ENCODE results near the gene SLC27A6. TPM values are rescaled to one million over a fixed set of nuclear protein-coding genes. Genes with fewer than 3 reads are reported as not detected.

The SLC27A6 gene
- total RNA-seq, 4 donors from 2014 or later = 22.5 to 77.1 (median 48.9) TPM

DNA sequence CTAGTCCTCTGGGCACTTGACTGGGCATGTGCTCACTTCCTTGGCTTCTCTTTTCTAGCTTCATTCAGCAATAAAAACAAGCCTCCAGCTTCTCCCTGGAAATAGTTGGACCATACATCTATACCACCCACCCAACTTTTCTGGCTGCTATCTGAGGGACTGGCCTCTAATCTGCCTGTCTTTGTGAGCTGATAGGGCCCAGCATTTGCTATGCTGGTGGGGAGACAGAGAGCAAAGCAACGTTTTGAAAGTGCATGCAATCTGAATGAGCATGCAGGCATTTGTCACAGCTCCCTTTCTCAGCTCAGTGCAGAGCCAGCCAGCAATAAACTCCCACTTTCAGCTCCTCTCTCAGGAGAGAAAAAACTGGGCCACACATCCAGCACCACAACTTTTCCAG lies 78.6 kb downstream of the SLC27A6 start:
- H3K36me3 ChIP-seq = no peaks in the 10 kb centered on the region
- H3K9me3 ChIP-seq = peaks cover 0 to 20% (median 11%) of the 10 kb centered on the region in 4 donors
- no peak for DNase-seq (ENCODE audit: extremely low spot score)
- intact Hi-C loops (cut with DNase I) = no loop called here
- H3K27me3 ChIP-seq = no peaks in the 10 kb centered on the region
- H3K4me1 ChIP-seq = peaks cover 0 to 8% (median 7%) of the 10 kb centered on the region in 4 donors
- TF ChIP-seq, protein P1, sequence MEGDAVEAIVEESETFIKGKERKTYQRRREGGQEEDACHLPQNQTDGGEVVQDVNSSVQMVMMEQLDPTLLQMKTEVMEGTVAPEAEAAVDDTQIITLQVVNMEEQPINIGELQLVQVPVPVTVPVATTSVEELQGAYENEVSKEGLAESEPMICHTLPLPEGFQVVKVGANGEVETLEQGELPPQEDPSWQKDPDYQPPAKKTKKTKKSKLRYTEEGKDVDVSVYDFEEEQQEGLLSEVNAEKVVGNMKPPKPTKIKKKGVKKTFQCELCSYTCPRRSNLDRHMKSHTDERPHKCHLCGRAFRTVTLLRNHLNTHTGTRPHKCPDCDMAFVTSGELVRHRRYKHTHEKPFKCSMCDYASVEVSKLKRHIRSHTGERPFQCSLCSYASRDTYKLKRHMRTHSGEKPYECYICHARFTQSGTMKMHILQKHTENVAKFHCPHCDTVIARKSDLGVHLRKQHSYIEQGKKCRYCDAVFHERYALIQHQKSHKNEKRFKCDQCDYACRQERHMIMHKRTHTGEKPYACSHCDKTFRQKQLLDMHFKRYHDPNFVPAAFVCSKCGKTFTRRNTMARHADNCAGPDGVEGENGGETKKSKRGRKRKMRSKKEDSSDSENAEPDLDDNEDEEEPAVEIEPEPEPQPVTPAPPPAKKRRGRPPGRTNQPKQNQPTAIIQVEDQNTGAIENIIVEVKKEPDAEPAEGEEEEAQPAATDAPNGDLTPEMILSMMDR (IDR thresholded peaks at IDR 0.05) = no peak
- no peak for TF ChIP-seq POLR2A (IDR thresholded peaks at IDR 0.05; ENCODE audit: low read depth)
- no peak for TF ChIP-seq POLR2AphosphoS5 (IDR thresholded peaks at IDR 0.05)
- TF ChIP-seq EP300 (IDR thresholded peaks at IDR 0.05) = no peak
- whole genome bisulfite sequencing = 57% methylated on average over 1 of the region's 1 CpG
- no peak overlapping the region for H3K4me3 ChIP-seq
- H3K27ac ChIP-seq (replicated peaks in 1 of 4) = no peak overlapping the region

DNA sequence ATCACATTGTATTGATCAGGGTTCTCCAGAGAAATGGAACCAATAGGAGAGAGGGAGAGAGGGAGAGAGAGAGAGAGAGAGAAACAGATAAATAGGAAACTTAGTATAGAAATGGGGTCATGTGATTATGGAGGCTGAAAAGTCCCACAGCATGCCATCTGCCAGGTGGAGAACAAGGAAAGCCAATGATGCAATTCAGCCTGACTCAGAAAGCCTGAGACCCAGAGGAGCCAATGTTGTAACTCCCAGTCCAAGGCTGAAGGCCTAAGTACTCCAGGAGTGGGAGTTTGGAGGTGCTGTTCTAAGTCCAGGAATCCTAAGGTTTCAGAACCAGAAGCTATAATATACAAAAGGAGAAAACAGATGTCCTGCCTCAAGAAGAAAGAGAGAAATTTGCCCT lies 80.9 kb downstream of the SLC27A6 start:
- H3K27ac ChIP-seq (replicated peaks in 1 of 4) = no peak overlapping the region
- H3K27me3 ChIP-seq = no peaks in the 10 kb centered on the region
- H3K4me3 ChIP-seq = no peak overlapping the region
- intact Hi-C loops (cut with DNase I) = no loop called here
- no peaks in the 10 kb centered on the region for H3K36me3 ChIP-seq
- TF ChIP-seq POLR2A (IDR thresholded peaks at IDR 0.05; ENCODE audit: low read depth) = no peak
- no peak for TF ChIP-seq EP300 (IDR thresholded peaks at IDR 0.05)
- no peak for TF ChIP-seq POLR2AphosphoS5 (IDR thresholded peaks at IDR 0.05)
- peaks cover 0 to 21% (median 18%) of the 10 kb centered on the region in 4 donors for H3K4me1 ChIP-seq
- no peak for DNase-seq (ENCODE audit: extremely low spot score)
- peaks cover 0 to 20% (median 11%) of the 10 kb centered on the region in 4 donors for H3K9me3 ChIP-seq

DNA sequence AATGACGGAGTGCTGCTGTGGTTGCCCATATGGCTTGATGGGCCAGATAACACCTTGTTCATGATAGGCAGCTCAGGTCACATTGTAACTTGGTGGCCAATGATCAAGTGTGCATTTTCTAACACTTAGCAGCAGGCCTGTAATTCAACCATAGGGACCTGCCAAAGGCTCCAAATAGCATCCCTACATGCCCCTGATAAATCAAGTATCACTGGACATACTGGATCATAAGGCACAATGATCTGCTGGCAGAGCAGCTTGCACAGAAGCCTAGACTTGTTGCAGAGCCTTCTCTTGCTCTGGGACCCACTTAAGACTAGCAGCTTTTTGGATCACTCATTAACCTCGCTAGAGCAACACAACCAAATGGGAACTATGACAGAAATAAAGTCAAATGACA lies 83.2 kb downstream of the SLC27A6 start:
- H3K9me3 ChIP-seq = peaks cover 0 to 16% (median 11%) of the 10 kb centered on the region in 4 donors
- WGBS = 62% methylated on average over 2 of the region's 2 CpGs
- H3K27me3 ChIP-seq = no peaks in the 10 kb centered on the region
- TF ChIP-seq POLR2AphosphoS5 (IDR thresholded peaks at IDR 0.05) = no peak
- TF ChIP-seq POLR2A (IDR thresholded peaks at IDR 0.05; ENCODE audit: low read depth) = no peak
- TF ChIP-seq, protein P1 (IDR thresholded peaks at IDR 0.05) = no peak
- TF ChIP-seq EP300 (IDR thresholded peaks at IDR 0.05) = no peak
- H3K27ac ChIP-seq (replicated peaks in 1 of 4) = no peak overlapping the region
- H3K4me1 ChIP-seq = peaks cover 0 to 28% (median 20%) of the 10 kb centered on the region in 4 donors
- no peaks in the 10 kb centered on the region for H3K36me3 ChIP-seq
- no peak overlapping the region for H3K4me3 ChIP-seq
- DNase-seq (ENCODE audit: extremely low spot score) = no peak
- intact Hi-C loops (cut with DNase I) = no loop called here

DNA sequence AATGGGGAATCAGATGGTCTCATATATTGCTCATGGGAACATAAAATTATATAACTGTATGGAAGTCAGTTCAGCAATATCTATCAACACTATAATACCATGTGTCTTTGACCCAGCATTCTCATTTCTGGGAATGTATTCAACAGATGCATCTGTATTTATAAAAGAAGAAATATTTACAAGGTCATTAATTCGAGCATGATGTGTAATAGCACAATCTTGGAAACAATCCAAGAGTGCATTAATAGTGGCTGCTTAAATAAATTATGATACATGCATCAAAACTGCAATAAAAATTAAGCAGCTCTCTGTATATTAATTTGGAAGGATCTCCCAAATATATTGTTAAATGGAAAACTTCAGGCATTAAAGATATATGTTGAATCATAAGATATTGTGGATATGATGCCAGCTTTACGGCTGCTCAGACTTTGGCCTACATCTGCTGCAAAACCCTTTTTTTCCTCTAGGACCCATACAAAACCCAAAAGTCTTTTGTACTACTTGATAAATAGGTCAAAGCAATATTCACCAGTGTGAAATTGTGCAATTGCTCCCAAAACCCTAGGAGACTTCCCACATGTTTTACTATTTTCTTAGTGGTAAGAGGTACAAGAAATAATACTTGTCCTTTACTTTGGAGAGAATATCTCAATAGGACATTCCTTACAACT lies 84.0 kb downstream of the SLC27A6 start:
- Histone ChIP-seq H3K27me3 (no peaks in the 10 kb centered on the region), H3K9me3 (peaks cover 0 to 9% (median 4%) of the 10 kb centered on the region in 4 donors), H3K27ac (replicated peaks in 1 of 4) (no peak overlapping the region), H3K36me3 (no peaks in the 10 kb centered on the region), H3K4me1 (peaks cover 0 to 28% (median 20%) of the 10 kb centered on the region in 4 donors), H3K4me3 (no peak overlapping the region)
- DNase-seq (ENCODE audit: extremely low spot score) = no peak
- 57% methylated on average over 2 of the region's 2 CpGs for WGBS
- intact Hi-C loops (cut with DNase I) = no loop called here
- TF ChIP-seq POLR2A (IDR thresholded peaks at IDR 0.05; ENCODE audit: low read depth) = no peak
- no peak for TF ChIP-seq POLR2AphosphoS5 (IDR thresholded peaks at IDR 0.05)
- TF ChIP-seq, protein P1 (IDR thresholded peaks at IDR 0.05) = no peak
- no peak for TF ChIP-seq EP300 (IDR thresholded peaks at IDR 0.05)

DNA sequence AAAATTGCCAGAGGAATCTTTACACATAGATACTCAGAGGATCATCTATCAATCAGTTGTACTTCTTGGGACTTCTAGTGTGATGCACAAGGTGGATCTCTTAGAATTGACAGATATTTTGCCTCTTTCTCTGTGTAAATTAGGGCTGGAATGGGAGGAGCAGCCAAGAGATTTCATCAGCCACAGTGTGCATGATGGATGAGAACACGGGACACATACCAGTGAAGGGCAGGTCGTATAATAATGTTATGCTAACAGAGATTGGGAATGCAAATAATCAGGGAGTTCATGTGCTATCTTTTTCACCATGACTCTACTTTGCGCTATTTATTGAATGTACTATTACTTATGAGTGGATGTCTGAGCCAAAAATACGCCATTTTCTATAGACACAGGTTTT lies 86.0 kb downstream of the SLC27A6 start:
- no peak overlapping the region for H3K4me3 ChIP-seq
- H3K27ac ChIP-seq (replicated peaks in 1 of 4) = no peak overlapping the region
- H3K4me1 ChIP-seq = peaks cover 0 to 28% (median 20%) of the 10 kb centered on the region in 4 donors
- no peaks in the 10 kb centered on the region for H3K27me3 ChIP-seq
- no peak for TF ChIP-seq POLR2AphosphoS5 (IDR thresholded peaks at IDR 0.05)
- no peak for TF ChIP-seq POLR2A (IDR thresholded peaks at IDR 0.05; ENCODE audit: low read depth)
- no peak for TF ChIP-seq EP300 (IDR thresholded peaks at IDR 0.05)
- TF ChIP-seq, protein P1 (IDR thresholded peaks at IDR 0.05) = no peak
- 73% methylated on average over 4 of the region's 4 CpGs for WGBS
- no peak for DNase-seq (ENCODE audit: extremely low spot score)
- H3K36me3 ChIP-seq = peaks cover 0 to 5% (median 0%) of the 10 kb centered on the region in 4 donors
- H3K9me3 ChIP-seq = no peaks in the 10 kb centered on the region
- intact Hi-C loops (cut with DNase I) = loop anchor here (5.0 kb wide), 1 partner anchor 144 kb away; no protein-coding TSS in a partner anchor
